SK-N-DZ (cell line): ENCODE measurements around the gene LCE3C.

Source experiments
- small RNA-seq, 2 experiments: library from RNA; depleted of rRNA; stranded (forward); fragments of <200 nt; gene quantifications; one replicate each; pipeline ENCODE3, GENCODE V24; 2014

Gene LCE3C

Small RNA genes lying within 50 kb of the gene (small RNA-seq; reads per million reads assigned to genes)
- gene LCE3A (0 reads per million in 2 experiments), gene LCE3B (0 reads per million in 2 experiments)
